Fibroblast of lung (primary cell): ENCODE measurements around the gene EVI5.

Experiments
- EZH2 ChIP-seq: IDR thresholded peaks from 2 replicates; pipeline ENCODE4 v1.5.1; 2012; ENCODE audit warnings: low read length, control low read depth, mild to moderate bottlenecking; ENCODE audit errors: missing control alignments
- TF ChIP-seq, protein P1 (sequence below), 2 donors: IDR thresholded peaks in 1 of 2; conservative IDR thresholded peaks in 1 of 2; 1 replicate in 1 of 2; 2 replicates in 1 of 2; pipeline ENCODE4 v1.5.1; 2011 to 2012; ENCODE audit warnings: low read length in 2 of 2, control low read depth in 1 of 2, inconsistent platforms in 1 of 2, low read depth in 1 of 2, mild to moderate bottlenecking in 1 of 2

DNA sequence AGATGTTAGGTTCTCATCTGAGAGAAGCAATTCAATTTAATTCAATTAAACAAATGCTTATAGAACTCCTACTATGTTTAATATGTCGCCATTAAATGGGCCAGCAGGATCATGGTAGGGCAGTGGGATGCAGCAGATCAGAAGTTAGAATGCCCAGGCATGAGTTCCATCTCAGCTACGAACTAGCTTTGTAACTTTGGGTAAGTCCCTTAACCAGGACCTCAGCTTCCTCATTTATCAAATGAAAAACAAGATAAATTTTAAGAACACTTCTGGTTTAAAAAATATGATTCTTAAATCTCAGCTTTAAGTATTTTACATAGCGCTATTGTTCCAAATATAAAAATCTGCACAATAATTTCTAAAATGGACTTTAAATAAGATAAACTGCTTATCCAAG lies 230.7 kb downstream of the EVI5 start:
- TF ChIP-seq, protein P1, sequence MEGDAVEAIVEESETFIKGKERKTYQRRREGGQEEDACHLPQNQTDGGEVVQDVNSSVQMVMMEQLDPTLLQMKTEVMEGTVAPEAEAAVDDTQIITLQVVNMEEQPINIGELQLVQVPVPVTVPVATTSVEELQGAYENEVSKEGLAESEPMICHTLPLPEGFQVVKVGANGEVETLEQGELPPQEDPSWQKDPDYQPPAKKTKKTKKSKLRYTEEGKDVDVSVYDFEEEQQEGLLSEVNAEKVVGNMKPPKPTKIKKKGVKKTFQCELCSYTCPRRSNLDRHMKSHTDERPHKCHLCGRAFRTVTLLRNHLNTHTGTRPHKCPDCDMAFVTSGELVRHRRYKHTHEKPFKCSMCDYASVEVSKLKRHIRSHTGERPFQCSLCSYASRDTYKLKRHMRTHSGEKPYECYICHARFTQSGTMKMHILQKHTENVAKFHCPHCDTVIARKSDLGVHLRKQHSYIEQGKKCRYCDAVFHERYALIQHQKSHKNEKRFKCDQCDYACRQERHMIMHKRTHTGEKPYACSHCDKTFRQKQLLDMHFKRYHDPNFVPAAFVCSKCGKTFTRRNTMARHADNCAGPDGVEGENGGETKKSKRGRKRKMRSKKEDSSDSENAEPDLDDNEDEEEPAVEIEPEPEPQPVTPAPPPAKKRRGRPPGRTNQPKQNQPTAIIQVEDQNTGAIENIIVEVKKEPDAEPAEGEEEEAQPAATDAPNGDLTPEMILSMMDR (conservative IDR thresholded peaks at IDR 0.05 in 1 of 2, IDR thresholded peaks at IDR 0.05 in 1 of 2; ENCODE audit: low read depth in 1 of 2, low read length in 2 of 2): no peak
- no peak for TF ChIP-seq EZH2
